ENCODE measurements around the gene CRYBG2.
"Not testable (repeated sequence)": the region's sequence is repeated elsewhere in the genome, so short reads cannot be mapped to it uniquely, and the experiment has no call there.

CRYBG2 gene

GRCh38 chr1:26349877-26350244 lies 4.1 kb downstream of the CRYBG2 start:
- no peak for DNase-seq

DNA sequence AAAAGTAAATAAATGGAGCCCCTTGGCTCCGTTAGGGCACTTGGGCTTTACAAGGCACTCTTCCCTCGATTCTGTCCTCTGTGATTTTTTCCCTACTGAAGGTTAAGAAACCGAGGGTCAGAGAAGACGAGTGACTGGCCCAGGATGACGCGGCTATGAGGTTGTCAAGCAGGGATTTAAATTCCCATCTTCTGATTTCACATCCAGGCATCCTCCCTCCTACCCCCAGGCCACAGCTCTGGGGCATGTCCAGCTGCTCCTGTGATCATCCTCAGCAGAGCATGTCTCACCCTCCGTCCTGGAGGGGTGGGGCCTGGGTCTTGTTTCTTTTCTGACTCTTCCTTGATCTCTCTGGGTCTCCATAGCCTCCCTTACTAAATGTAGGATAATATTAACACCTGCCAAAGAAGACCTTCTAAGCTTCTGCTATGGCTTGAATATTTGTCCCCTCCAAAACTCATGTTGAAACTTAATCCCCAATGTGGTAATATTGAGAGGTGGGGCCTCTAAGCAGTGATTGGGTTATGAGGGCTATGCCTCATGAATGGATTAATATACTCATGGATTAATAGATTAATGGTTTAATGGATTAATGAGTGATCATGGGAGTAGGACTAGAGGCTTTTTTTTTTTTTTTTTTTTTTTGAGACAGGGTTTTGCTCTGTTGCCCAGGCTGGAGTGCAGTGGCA lies 4.6 kb downstream of the CRYBG2 start:
- DNase-seq, result no peak

- DNase-seq, result no peak
These were observed 7.5 kb downstream of the CRYBG2 start for GRCh38 chr1:26346274-26347033.

GRCh38 chr1:26345718-26346117 lies 8.2 kb downstream of the CRYBG2 start:
- no peak for DNase-seq

- no peak for DNase-seq
These were observed 9.6 kb downstream of the CRYBG2 start for GRCh38 chr1:26344147-26344920.

DNA sequence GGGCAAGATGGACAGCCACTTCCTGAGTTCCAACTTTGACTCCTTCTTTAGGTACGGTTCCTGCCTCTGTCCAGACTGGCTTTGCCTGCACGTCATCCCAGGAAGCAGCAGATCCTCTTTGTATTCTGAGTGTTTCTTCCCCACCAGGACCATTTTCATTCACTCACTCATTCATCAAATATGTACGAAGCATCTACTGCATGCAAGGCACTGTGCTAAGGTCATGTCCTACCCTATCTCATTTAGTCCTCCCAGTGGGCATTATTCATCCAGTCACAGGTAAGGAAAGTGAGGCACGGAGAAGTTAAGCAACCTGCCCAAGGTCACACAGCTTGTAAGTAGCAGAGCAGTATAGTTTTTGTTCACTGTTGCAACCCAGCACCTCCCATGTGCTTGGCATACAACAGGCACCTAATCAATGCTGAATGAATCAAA lies 13.9 kb downstream of the CRYBG2 start:
- no peak for DNase-seq

DNA sequence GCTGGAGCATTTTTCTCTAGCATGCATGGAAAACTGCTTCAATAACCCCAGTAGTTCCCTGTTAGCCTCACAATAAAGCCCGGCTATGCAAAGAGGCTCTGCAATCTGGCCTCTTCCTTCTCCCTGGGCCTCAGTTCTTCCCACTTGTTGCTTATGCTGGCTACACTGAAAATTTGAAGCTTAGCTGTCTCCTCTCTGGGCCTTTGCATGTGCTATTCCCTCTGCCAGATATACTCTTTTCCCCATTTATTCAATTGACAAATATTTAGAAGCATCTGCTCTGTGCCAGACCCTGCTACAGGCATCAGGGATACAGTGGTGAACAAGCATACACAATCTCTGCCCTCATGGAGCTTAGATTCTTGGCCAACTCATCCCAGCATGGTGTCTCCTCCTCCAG lies 15.3 kb downstream of the CRYBG2 start:
- DNase-seq, result no peak

GRCh38 chr1:26337625-26338024 lies 16.3 kb downstream of the CRYBG2 start:
- no peak for DNase-seq

DNA sequence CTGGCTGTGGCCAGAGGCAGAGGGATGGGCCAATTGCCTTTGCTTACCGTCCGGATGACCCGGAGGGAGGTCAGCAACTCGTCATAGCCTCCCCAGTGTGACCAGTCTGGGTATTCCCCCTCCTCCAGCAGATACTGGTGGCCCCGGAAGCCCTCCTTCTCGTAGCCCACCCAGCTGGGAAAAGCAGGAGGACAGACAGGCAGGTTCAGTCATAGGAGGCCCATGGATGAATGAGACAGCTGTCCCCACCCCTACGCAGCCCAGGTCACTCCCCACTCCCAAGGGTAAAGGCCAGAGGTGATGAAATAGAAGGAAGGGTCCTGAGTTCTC lies 16.8 kb downstream of the CRYBG2 start:
- no peak for DNase-seq

- peak; percentile 91 for DNase-seq
These were observed 17.3 kb downstream of the CRYBG2 start for GRCh38 chr1:26336477-26337205.

DNA sequence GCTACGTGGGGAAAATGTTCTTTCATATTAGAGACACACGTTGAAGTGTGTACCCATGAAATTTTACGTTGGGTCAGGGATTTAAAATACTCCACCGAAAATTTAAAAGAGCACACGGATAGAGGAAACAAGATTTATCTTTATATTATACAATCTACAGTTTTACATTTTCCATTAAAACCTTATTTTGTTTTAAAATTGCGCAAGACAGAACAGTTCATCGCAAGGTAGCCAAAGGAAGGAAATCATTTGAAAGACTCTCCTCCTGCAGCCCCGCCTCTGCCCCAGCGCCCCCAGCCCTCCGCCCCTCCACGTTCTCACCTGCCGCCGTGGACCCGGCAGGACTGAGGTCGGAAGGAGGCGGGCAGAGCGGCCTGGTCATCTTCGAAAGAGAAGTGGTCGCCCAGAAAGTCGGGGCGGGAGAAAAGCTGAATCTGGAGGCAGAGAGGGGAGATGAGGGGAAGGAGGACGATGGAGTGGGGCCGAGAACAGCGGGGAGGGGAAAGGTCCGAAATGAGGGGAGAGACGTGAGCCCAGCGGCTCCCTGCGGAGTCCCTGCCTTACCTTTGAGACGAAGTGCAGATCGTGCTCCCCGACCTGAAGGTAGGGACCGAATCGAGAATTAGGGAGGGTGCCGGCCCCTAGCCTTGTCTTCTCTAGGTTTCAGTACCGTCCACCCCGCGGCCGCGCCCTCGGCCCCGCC lies 18.0 kb downstream of the CRYBG2 start:
- peak; percentile 40 for DNase-seq

GRCh38 chr1:26333312-26333711 lies 20.6 kb downstream of the CRYBG2 start:
- DNase-seq, result not testable (repeated sequence)

- DNase-seq, result no peak
These were observed 23.7 kb downstream of the CRYBG2 start for GRCh38 chr1:26330276-26330675.

GRCh38 chr1:26329380-26329779 lies 24.6 kb downstream of the CRYBG2 start:
- not testable (repeated sequence) for DNase-seq

DNA sequence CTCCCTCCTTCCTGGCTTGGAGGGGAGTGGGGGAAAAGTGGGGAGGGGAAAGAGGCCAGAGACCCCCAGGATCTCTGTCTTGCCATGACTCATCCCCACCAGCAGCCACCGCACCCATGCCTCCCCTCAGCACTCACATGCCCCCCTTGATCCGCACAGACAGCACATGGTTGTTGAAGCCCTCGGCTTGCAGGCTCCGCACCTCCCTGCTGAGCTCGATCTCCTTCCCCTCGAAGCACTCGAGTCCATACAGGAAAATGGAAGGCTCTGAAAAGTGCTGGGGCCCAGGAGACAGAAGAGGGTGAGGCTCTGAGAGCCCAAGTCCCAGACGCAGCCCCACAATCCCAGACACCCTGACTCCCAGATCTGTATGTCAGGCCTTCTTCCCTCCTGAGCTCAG lies 25.3 kb downstream of the CRYBG2 start:
- no peak for DNase-seq

GRCh38 chr1:26327956-26328362 lies 26.0 kb downstream of the CRYBG2 start:
- no peak for DNase-seq

DNA sequence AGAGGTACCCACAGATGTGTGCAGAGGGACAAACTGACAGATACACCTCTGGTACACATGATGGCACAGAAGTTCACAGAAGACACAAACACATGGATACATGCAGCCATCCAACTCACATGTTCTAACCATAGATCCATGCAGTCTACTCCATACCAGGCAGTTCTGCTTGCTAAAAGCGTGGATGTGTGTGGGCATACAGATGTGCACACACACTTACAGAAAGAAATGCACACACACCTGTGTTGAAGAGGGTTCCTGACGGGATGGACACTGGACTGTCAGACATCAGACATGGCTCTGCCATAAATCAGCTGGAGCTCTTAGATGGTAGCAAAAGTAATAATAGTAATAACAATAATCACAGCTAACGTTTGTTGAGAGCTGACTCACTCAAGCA lies 29.4 kb downstream of the CRYBG2 start:
- DNase-seq, result no peak

DNA sequence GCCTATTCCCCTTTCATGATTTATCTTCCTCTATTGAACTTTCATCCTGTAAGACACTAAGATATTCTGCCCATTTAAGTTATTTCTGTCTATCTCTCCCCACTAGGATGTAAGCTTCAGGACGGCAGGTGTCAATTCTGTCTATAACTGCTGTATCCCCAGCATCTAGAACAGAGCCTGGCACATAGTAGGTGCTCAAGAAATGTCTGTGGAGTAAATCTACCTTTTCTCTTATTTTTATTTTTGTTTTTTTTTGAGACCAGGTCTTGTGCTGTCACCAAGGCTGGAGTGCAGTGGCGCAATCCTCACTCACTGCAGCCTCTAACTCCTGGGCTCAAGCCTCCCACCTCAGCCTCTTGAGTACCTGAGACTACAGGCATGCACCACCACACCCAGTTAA lies 30.5 kb downstream of the CRYBG2 start:
- no peak for DNase-seq

DNA sequence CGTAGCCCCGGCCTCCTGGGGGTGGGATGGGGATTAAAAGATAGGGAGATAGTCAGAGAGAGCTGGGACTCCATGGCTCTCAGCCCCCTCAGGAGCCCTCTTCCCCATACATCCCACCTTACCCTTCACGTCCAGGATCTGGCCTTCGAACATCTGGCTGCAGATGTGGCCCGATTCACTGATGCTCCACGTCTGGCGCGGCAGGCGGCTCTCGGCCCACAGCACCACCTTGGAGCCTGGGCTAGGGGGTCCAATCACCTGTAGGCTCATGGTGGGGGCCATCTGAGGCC lies 31.9 kb downstream of the CRYBG2 start:
- no peak for DNase-seq

DNA sequence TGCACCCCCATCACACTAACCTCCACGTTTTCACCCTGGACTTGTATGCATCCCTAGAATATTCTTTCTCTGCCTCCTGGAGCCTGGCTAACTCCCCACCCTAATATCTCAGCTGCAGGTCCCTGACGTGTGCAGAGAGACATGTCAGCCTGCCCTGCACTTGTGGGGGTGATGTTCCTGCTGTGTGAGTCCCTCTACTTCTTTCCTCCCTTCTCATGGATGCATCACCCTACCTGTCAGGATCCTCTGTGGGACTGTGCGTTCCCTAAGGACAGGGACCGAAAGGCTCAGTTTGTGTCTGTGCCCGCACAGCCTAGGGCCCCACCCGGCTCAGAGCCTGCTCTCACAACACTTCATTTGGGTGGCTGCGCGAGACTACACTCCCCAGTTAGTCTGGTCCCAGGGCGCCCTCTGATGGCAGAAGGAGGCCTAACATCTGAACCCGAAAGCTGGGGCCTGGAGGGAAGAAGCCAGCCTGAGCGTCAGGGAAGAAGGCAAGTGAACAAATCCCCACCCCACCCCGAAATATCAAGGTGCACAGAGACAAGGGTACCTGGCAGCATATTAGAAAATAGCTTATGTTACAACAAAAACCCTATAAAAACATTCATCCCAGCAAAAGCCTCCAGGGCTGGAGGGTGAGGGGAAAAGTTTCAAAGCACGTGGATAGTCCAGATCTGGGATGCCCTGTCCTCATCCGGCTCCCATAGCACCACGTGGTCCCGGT lies 32.5 kb downstream of the CRYBG2 start:
- peak; percentile 94 for DNase-seq

- no peak for DNase-seq
These were observed 33.0 kb downstream of the CRYBG2 start for GRCh38 chr1:26320896-26321295.

Data from CD4-positive, alpha-beta T cell treated with Interleukin-17A for 1 hour (primary cell).